ENCODE measurements around the gene CZIB. TPM values are rescaled to one million over a fixed set of nuclear protein-coding genes. Genes with fewer than 3 reads are reported as not detected.

CZIB gene
- total and polyA plus RNA-seq, 2 of the 13 experiments (the other 11 are each of a cell fraction or from before 2014, with no cell fraction given): 49.2 to 67.0 TPM

DNA sequence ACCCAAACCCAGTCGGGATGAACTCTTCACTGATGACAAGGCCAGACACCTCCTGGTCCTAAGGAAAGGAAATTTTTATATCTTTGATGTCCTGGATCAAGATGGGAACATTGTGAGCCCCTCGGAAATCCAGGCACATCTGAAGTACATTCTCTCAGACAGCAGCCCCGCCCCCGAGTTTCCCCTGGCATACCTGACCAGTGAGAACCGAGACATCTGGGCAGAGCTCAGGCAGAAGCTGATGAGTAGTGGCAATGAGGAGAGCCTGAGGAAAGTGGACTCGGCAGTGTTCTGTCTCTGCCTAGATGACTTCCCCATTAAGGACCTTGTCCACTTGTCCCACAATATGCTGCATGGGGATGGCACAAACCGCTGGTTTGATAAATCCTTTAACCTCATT lies 10.1 kb downstream of the CZIB start (continued):
- TF ChIP-seq ZNF557 (CRISPR knock-in tag; IDR thresholded peaks at IDR 0.05) (no peak), ZMYM4 (CRISPR knock-in tag; IDR thresholded peaks at IDR 0.05) (no peak)
- TF ChIP-seq, protein P1, sequence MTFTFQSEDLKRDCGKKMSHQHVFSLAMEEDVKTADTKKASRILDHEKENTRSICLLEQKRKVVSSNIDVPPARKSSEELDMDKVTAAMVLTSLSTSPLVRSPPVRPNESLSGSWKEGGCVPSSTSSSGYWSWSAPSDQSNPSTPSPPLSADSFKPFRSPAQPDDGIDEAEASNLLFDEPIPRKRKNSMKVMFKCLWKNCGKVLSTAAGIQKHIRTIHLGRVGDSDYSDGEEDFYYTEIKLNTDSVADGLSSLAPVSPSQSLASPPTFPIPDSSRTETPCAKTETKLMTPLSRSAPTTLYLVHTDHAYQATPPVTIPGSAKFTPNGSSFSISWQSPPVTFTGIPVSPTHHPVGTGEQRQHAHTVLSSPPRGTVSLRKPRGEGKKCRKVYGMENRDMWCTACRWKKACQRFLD (CRISPR knock-in tag; IDR thresholded peaks at IDR 0.05; ENCODE audit: borderline replicate concordance): no peak

DNA sequence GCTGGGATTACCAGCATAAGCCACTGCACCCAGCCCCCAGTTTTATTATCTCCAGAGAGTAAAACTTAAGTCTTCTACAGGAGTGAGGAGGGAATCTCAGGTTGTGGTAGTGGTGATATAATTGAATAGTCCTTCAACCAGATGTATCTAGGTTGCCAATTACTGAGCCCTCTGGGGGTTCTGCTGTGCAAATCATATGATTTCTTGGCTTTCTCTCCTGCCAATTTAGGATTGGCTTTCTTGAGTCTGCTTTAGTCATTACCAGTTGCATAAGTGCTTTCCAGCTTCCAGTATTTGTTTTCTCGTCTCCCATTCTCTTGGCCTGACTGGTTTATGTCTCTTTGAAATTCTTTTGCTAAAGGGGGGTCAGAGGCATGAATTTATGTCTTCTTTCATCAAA lies 12.7 kb downstream of the CZIB start:
- H3K4me2 ChIP-seq (ENCODE audit: low read depth, low read length): no peak overlapping the region
- H3K27ac ChIP-seq (ENCODE audit: extremely low read length, insufficient read depth, low read length): no peak overlapping the region
- WGBS (ENCODE audit: low lambda C conversion rate): 93% methylated on average over 1 of the region's 1 CpG
- no peak overlapping the region for H3K9ac ChIP-seq (ENCODE audit: insufficient read depth, low read depth, low read length)
- no peak overlapping the region for H3K4me3 ChIP-seq (replicated peaks in 1 of 3; ENCODE audit: insufficient read depth in 1 of 3, low read depth in 2 of 3, low read length in 3 of 3)
- no peaks in the 10 kb centered on the region for H3K27me3 ChIP-seq (ENCODE audit: control insufficient read depth in 1 of 2, insufficient read depth in 2 of 2, low read length in 2 of 2)
- no peaks in the 10 kb centered on the region for H3K79me2 ChIP-seq (ENCODE audit: insufficient read depth, low read length)
- no peaks in the 10 kb centered on the region for H4K20me1 ChIP-seq (ENCODE audit: insufficient read depth, low read length)
- no TSS peak for BruUV-seq (replicated peaks)
- no peak for FAIRE-seq
- DNase-seq (ENCODE audit: low spot score): no peak
- no peak for ATAC-seq
- H3K36me3 ChIP-seq (replicated peaks in 1 of 2; ENCODE audit: control insufficient read depth in 1 of 2, insufficient read depth in 2 of 2, low read length in 2 of 2): peaks cover 19 to 67% of the 10 kb centered on the region in 2 experiments
- H3K4me1 ChIP-seq (ENCODE audit: insufficient read depth, low read length): no peaks in the 10 kb centered on the region
- TF ChIP-seq MTA3 (CRISPR knock-in tag; IDR thresholded peaks at IDR 0.05): no peak
- no peak for TF ChIP-seq SMYD3 (CRISPR knock-in tag; IDR thresholded peaks at IDR 0.05)
- TF ChIP-seq, protein P2, sequence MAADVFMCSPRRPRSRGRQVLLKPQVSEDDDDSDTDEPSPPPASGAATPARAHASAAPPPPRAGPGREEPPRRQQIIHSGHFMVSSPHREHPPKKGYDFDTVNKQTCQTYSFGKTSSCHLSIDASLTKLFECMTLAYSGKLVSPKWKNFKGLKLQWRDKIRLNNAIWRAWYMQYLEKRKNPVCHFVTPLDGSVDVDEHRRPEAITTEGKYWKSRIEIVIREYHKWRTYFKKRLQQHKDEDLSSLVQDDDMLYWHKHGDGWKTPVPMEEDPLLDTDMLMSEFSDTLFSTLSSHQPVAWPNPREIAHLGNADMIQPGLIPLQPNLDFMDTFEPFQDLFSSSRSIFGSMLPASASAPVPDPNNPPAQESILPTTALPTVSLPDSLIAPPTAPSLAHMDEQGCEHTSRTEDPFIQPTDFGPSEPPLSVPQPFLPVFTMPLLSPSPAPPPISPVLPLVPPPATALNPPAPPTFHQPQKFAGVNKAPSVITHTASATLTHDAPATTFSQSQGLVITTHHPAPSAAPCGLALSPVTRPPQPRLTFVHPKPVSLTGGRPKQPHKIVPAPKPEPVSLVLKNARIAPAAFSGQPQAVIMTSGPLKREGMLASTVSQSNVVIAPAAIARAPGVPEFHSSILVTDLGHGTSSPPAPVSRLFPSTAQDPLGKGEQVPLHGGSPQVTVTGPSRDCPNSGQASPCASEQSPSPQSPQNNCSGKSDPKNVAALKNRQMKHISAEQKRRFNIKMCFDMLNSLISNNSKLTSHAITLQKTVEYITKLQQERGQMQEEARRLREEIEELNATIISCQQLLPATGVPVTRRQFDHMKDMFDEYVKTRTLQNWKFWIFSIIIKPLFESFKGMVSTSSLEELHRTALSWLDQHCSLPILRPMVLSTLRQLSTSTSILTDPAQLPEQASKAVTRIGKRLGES (CRISPR knock-in tag; IDR thresholded peaks at IDR 0.05; ENCODE audit: borderline replicate concordance): no peak
- TF ChIP-seq NRL (CRISPR knock-in tag; IDR thresholded peaks at IDR 0.05; ENCODE audit: borderline replicate concordance): no peak
- H2AFZ ChIP-seq (ENCODE audit: low read length): no peak overlapping the region
- in situ Hi-C loops (cut with HindIII; ENCODE audit: extremely low pct_ligation_motif_present, low pct_unique_long_range_greater_than_20kb): no loop called here
- ChIA-PET CTCF (ENCODE audit: low intra/inter-chr PET ratio, low total read pairs) (no interaction called here), POLR2A (no interaction called here)
- H3K9me3 ChIP-seq (ENCODE audit: low read length): peaks cover 19% of the 10 kb centered on the region; the same call in 1 of the 2 replicates
- intact Hi-C loops (cut with micrococcal nuclease; ENCODE audit: unreplicated experiment): no loop called here

Measured in HepG2 (cell line).